Heart right ventricle (tissue), 16 donors: ENCODE data around the gene TIGIT. TPM values are rescaled to one million over a fixed set of nuclear protein-coding genes. Genes with fewer than 3 reads are reported as not detected.

ENCODE experiments used
- ATAC-seq, 8 donors: fragments of 200-7000 bp; cut with Tn5 transposase; one replicate each; pipeline ENCODE4 v1.9.1; 2020; ENCODE audit warnings: mild to moderate bottlenecking in 8 of 8, moderate library complexity in 8 of 8, moderate number of reproducible peaks in 1 of 8
- DNase-seq, 2 donors: peaks; one replicate each; pipeline ENCODE4 v3.0.0-alpha.2; 2020
- H3K27ac ChIP-seq, 10 donors: fragments of 200-600 bp; sonication (generic) in 2 of 10; one replicate each; pipeline versions ENCODE4 v1.5.0 to v1.8.0; 2020 to 2022; ENCODE audit warnings: mild to moderate bottlenecking in 3 of 10
- H3K27me3 ChIP-seq, 7 donors: fragments of 200-600 bp; one replicate each; pipeline ENCODE4 v1.8.0; 2021 to 2022; ENCODE audit warnings: mild to moderate bottlenecking in 2 of 7
- H3K36me3 ChIP-seq, 9 donors: fragments of 200-600 bp; sonication (generic) in 1 of 9; one replicate each; pipeline versions ENCODE4 v1.5.0 to v1.8.0; 2020 to 2022; ENCODE audit warnings: mild to moderate bottlenecking in 2 of 9
- H3K4me1 ChIP-seq, 9 donors: fragments of 200-600 bp; sonication (generic) in 1 of 9; one replicate each; pipeline versions ENCODE4 v1.5.0 to v1.8.0; 2020 to 2022; ENCODE audit warnings: mild to moderate bottlenecking in 4 of 9
- H3K4me3 ChIP-seq, 10 donors: fragments of 200-600 bp; sonication (generic) in 2 of 10; one replicate each; pipeline versions ENCODE4 v1.5.0 to v1.8.0; 2020 to 2022; ENCODE audit warnings: mild to moderate bottlenecking in 7 of 10, moderate library complexity in 2 of 10
- H3K9me3 ChIP-seq, 11 donors: fragments of 200-600 bp in 10 of 11; sonication (generic) in 2 of 11; one replicate each; pipeline versions ENCODE4 v1.5.0 to v1.8.0; 2013 to 2022; ENCODE audit warnings: mild to moderate bottlenecking in 2 of 11, control low read depth in 1 of 11, moderate library complexity in 1 of 11
- WGBS, 2 donors: extraction: QIAGEN DNeasy Blood & Tissue Kit; methylation state at CpG; one replicate each; pipeline ENCODE4 v1.1.7; 2013; ENCODE audit warnings: inconsistent platforms in 1 of 2; 5-methylcytosine and 5-hydroxymethylcytosine counted together
- intact Hi-C, 10 donors: fragments of 100-400 bp; cut with DNase I; formaldehyde crosslinking; loops; one replicate each; pipeline versions ENCODE4 v1.11.1 to v1.14.2; 2022
- polyA plus RNA-seq, 2 donors: library from polyadenylated mRNA; stranded (reverse); fragments of 200-250 nt; gene quantifications; one replicate each; pipeline ENCODE4 v1.2.3, GENCODE V29; 2013
- total RNA-seq, 10 donors: library from RNA; stranded (reverse); fragmentation: NEBNext Ultra II Directional in 3 of 10; extraction: Animal tissue kit (Norgen Biotek cat#: 25700) in 3 of 10; gene quantifications; one replicate each; pipeline versions ENCODE4 v1.2.1 to v1.2.4, GENCODE V29; 2021 to 2023
- TF ChIP-seq, protein P1 (sequence below), 9 donors: fragments of 200-600 bp; sonication (generic) in 2 of 9; IDR thresholded peaks; one replicate each; pipeline versions ENCODE4 v1.5.0 to v1.8.0; 2021 to 2022; ENCODE audit warnings: antibody characterized with exemption in 9 of 9, mild to moderate bottlenecking in 5 of 9, moderate library complexity in 1 of 9
- donor health status: Arrhythmogenic right ventricular cardiomyopathy.
- donor health status: ischemic (EF 13 %, LVEDD 7.1; RV severe dilation, severe dysfunction).
- donor health status: healthy with polysubstance abuse.
- donor health status: DM: no; HTN: yes; CAD: no.
- donor health status: DM: no; HTN: no; CAD: no.
- donor health status: ischemic (EF 25% LVEDD 6.9; RV normal size, moderate dysfunction).
- donor health status: ischemic (EF 25% LVEDD 5.7; RV mildly dilated, moderate dysfunction).
- donor health status: healthy.
- donor health status: DM: yes; HTN: yes; CAD: no.
- donor health status: Ischemic cardiomyopathy.
- donor health status: ischemic (EF 35%, LVEDD 5.7; RV mildly dilated, moderate dysfunction).
- donor health status: nonischemic (EF 11% LVEDD 7.7; RV severe dilation, severe dysfunction).
- donor health status: DM: yes; HTN: yes; CAD: no.
- donor health status: PGD.
- donor health status: ischemic (EF 29% LVEDD 5.4; RV normal size, mild dysfunction).
- donor health status: nonischemic (EF 23%, LVEDD 6.1; RV moderate dilation, normal function).

The TIGIT gene
- total and polyA plus RNA-seq, 12 donors = 0.07 to 2.5 (median 0.36) TPM; not detected in 5

DNA sequence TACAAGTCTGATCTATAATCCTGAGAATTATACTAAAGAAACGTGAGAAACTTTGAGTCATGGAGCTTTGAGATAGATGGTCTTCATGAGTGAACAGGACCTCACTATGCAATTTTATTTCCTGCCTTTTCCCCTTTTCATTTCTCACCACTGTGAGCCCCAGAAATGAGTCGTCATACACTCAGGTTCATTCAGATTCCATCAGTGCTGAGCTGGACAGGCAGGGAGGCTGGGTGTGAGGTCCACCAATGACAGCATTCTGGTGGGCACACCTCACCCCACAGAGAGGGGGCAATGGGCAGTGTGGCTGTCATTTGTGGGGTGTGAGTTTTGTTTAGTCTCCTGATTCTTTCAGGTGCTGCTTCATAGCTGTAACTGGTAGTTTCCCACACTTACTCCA lies 16.9 kb downstream of the TIGIT start:
- DNase-seq (no peak), ATAC-seq (peak in 1 of 8 donors; percentile 57)
- no peak overlapping the region for H3K4me3 ChIP-seq
- H3K9me3 ChIP-seq = no peaks in the 10 kb centered on the region
- no peaks in the 10 kb centered on the region for H3K4me1 ChIP-seq
- TF ChIP-seq, protein P1, sequence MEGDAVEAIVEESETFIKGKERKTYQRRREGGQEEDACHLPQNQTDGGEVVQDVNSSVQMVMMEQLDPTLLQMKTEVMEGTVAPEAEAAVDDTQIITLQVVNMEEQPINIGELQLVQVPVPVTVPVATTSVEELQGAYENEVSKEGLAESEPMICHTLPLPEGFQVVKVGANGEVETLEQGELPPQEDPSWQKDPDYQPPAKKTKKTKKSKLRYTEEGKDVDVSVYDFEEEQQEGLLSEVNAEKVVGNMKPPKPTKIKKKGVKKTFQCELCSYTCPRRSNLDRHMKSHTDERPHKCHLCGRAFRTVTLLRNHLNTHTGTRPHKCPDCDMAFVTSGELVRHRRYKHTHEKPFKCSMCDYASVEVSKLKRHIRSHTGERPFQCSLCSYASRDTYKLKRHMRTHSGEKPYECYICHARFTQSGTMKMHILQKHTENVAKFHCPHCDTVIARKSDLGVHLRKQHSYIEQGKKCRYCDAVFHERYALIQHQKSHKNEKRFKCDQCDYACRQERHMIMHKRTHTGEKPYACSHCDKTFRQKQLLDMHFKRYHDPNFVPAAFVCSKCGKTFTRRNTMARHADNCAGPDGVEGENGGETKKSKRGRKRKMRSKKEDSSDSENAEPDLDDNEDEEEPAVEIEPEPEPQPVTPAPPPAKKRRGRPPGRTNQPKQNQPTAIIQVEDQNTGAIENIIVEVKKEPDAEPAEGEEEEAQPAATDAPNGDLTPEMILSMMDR (IDR thresholded peaks at IDR 0.05) = no peak
- intact Hi-C loops = no loop called here
- H3K27me3 ChIP-seq = no peaks in the 10 kb centered on the region
- H3K36me3 ChIP-seq = peaks cover 0 to 8% (median 0%) of the 10 kb centered on the region in 9 donors
- WGBS, 2 donors = 82 to 84% methylated on average over 2 of the region's 2 CpGs
- no peak overlapping the region for H3K27ac ChIP-seq

DNA sequence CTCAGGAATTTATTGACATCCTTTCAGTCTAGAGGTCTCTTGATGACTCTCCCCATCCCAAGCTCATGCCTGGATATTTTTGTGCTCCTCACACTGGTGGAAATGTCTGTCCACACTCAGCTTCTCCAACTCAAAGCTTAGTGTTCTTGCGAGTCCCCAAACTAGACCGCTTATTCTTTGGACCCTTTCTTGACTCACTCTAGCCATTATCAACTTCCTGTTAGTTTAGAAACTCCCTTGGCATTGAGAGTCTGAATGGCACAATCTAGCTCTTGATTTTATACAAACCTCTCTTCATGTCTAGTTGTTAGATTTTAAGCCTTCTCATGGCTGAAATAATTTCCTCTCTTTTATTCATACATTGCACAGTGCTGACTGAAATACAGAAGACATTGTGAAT lies 19.6 kb downstream of the TIGIT start:
- H3K4me1 ChIP-seq = no peaks in the 10 kb centered on the region
- intact Hi-C loops = no loop called here
- H3K9me3 ChIP-seq = no peaks in the 10 kb centered on the region
- TF ChIP-seq, protein P1 (IDR thresholded peaks at IDR 0.05) = no peak
- ATAC-seq (no peak), DNase-seq (no peak)
- H3K4me3 ChIP-seq = no peak overlapping the region
- 88 to 89% methylated on average over 2 of the region's 2 CpGs for WGBS, 2 donors
- no peak overlapping the region for H3K27ac ChIP-seq
- no peaks in the 10 kb centered on the region for H3K27me3 ChIP-seq
- H3K36me3 ChIP-seq = peaks cover 0 to 17% (median 0%) of the 10 kb centered on the region in 9 donors

DNA sequence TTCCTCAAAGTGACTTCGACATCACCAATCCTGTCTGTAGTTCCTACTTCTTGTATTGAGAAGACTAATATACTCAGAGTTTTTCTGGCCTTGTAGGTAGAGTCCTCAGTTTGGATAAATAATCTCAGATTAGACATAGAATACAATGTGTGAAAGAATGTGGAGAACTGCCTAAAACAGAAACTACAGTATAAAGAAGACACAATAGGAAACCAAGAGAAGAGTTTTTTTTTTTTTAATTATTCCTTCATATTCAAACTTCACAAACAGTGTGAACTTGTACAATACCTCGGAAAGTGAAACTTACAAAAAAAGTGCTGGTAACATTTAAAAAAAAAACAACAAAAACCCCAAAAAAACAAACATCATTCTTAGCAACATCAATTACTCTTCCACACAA lies 20.5 kb downstream of the TIGIT start:
- TF ChIP-seq, protein P1 (IDR thresholded peaks at IDR 0.05) = no peak
- WGBS, 2 donors = 97 to 99% methylated on average over 2 of the region's 2 CpGs
- no peak overlapping the region for H3K27ac ChIP-seq
- DNase-seq (no peak), ATAC-seq (no peak)
- intact Hi-C loops = no loop called here
- no peak overlapping the region for H3K4me3 ChIP-seq
- no peaks in the 10 kb centered on the region for H3K9me3 ChIP-seq
- H3K4me1 ChIP-seq = no peaks in the 10 kb centered on the region
- H3K27me3 ChIP-seq = no peaks in the 10 kb centered on the region
- peaks cover 0 to 17% (median 0%) of the 10 kb centered on the region in 9 donors for H3K36me3 ChIP-seq

DNA sequence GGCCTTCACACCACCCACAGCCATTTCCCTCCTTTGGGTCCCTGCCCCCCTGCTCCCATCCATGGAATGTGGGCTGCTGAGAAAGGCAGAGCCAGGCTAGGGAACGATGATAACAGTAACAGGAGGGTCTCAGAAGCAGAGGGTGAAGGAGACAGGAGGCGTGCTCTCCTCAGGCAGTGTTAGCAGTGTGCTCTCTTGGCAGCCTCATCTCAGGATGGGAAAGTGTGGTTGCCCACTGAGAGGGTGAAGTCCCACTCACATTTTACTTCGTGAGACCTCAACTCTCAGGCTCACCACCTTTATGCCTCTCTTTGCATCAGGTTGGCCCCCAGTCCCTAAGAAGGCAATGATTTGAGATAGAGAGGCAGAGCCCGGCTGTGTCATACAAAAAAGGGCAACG lies 24.5 kb downstream of the TIGIT start:
- H3K4me1 ChIP-seq = peaks cover 0 to 14% (median 6%) of the 10 kb centered on the region in 9 donors
- no peak for DNase-seq
- no peaks in the 10 kb centered on the region for H3K27me3 ChIP-seq
- 79 to 90% methylated on average over 5 of the region's 5 CpGs for WGBS, 2 donors
- peaks cover 0 to 17% (median 0%) of the 10 kb centered on the region in 9 donors for H3K36me3 ChIP-seq
- intact Hi-C loops = no loop called here
- TF ChIP-seq, protein P1 (IDR thresholded peaks at IDR 0.05) = no peak
- no peak overlapping the region for H3K4me3 ChIP-seq
- no peaks in the 10 kb centered on the region for H3K9me3 ChIP-seq
- no peak for ATAC-seq
- no peak overlapping the region for H3K27ac ChIP-seq
